GM19452 (cell line): ENCODE data around the gene SLF2.
"Not testable (repeated sequence)": the region's sequence is repeated elsewhere in the genome, so short reads cannot be mapped to it uniquely, and the experiment has no call there.

Experiments used
- ATAC-seq: cut with Tn5 transposase; IDR thresholded peaks from one replicate; pipeline ENCODE4 v1.9.1; 2021; ENCODE audit not compliant: unreplicated experiment

SLF2 gene

DNA sequence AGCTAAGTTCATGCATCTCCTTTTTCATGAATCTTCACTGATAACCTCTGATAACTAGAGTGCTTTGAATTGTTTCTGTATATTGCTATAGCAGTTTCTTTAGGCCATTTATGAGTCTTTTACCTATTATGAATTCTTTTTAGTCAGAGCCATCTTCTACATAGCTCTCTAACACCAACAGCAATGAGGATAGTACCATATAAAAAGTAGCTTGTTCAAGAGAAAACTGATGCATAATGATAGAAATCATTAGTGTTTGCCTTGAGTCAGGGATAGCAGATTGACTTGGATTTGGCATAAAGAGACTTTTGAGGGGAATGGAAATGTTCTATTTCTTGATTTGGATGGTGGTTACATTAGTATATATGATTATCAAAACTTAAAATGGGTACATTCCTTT, 30.7 kb downstream of the SLF2 start:
- ATAC-seq = no peak

DNA sequence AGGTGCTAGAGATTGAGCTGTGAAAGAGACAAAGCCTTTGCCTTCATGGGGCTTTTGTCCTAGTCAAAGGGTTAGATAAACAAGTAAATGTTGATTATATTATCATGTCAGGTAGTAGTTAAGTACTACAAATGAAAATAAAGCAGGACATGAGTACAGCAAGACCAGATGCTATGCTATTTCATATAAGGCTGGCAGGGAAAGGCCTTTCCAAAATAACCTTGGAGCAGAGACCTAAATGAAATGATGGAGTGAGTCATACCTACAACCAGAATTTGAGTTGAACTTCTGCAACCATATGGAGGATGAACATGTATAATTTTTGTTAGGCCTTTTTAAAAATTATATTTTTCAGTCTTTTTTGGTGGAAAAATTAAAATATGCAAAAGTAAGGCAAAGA, 33.0 kb downstream of the SLF2 start:
- no peak for ATAC-seq

DNA sequence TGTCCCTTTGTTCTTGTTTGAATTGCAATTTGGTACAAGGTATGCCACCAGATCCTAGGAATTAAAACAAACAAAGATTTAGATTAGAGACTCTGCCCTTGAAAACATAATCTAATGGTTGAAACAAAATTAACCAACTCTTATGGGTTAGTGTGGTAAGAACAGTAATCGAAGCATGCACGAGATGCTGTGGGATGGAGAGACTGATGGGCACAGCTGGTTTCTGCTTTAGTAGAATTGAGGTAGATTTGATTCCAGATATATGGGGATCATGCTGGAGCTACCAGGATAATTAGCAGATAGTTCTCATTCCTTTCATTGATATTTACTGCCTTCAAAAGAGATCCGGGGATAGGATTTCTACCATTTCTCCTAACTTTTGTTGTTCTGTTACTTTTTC, 36.2 kb downstream of the SLF2 start:
- no peak for ATAC-seq

DNA sequence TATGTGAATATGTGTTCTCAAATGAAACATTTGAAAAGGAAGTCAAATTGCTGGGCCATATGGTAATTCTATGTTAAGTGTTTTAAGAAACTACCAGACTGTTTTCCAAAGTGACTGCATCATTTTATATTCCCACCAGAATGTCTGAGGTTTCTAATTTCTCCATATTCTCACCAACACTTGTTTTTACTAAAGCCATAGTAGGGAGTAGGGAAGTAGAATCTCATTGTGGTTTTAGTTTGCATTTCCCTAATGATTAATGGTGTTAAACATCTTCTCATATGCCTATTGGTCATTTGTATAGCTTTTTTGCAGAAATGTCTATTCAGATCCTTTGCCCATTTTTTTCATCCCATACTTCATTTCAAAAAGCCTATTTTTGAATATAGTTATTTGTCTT, 47.5 kb downstream of the SLF2 start:
- no peak for ATAC-seq

DNA sequence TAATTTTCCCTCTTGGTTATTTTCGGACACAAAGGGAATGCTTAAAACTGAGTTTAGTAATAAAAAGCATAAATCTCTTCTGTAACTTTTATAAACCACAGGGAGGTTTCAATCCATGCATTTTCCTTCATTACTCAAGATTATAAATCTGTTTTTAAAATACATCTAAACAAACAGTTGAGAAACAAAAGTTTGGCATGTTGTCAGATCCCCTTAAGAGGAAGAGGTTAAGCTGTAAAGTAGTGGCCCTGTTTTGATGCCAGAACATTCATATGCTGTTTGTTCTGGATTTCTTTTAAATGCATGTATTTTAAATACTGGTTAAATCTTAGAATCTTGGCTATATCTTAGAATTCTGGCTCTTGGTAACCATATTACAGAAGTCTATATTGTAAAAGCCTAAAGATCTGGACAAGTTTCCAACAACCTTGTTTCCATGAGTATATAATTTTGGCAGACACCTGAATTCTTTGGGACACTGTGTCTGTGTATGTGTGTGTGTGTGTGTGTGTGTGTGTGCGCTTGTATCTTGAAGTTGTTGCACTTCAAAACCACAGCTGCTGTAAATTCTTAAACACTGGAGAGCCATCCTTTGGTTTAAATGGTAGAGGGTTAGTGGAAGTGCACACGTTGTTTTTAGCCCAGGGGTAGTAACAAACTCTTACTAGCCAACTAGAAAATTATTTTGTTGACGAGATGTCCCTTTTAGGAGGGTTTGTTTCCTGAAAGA, 49.8 kb downstream of the SLF2 start:
- ATAC-seq = no peak

DNA sequence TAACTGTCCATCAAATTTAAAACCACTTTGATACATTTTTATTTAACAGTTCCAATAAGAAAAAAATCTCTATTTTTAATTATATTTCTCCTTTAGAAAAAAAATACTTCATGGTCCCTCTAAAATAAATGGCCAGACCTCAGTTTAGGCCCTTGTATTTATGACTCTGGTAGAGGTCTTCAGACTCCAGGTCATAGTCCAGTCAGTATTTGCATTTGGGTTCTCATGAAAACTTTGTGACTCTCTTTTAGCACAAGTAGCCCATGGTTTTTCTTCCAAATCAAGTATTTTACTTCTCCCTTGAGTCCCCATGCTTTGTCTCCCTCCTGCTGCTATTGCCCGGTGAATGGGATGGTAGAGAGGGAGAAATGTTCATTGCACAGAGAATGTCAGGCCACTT, 51.1 kb downstream of the SLF2 start:
- no peak for ATAC-seq

DNA sequence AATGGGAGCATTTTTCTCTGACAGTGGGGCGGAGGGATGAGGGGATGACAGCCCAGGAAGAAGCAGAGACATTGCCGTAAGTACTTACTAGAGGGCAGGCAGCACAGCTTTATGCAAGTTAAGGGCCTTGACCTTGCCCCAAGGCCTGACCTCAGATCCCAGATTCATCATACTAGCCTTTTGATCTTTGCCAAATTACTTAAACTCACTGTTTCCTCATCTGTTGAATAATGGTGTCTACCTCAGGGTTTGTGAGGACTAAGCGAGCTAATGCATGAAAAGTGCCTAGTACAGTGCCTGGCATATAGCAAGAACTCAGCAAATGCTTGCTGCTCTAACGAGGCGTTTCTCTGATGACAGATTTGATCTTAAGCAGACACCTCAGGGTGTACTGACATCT, 53.1 kb downstream of the SLF2 start:
- no peak for ATAC-seq

DNA sequence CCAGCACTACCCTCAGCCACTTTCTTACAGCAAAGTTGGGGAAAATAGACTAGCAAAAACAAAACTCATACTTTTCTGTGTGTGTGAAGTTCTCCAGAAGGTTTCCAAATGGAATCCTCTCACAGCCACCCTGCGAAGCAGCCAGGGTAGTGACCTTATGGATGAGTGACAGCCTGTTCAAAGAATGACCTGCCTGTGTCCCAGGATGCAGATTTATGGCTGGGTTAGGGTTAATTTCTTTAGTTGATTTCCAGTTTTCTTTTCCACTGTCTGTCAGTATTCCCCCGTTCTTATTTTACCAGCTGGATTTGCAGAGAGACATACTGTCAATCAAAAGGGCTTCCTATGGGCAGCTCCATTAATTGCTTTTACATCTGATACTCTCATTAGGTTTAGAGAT, 54.1 kb downstream of the SLF2 start:
- no peak for ATAC-seq

DNA sequence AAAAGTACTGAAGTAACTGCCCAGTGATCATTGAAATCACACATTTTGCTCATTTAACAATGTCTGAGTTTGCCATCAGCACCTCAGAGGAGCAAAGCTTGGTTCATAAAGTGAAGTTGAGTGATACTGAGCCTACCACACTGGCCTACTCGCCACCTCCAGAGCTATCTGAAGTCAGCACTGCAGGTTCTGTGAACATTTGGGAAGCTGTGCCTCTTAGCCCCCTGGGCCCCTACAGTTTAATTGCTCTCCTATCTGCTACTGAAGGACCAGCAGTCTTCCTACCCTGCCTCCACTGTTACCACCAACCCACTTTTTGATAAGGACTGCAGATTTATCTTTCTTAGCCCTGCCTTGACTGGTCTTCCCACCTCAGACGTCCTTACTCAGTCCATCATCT, 54.6 kb downstream of the SLF2 start:
- no peak for ATAC-seq

DNA sequence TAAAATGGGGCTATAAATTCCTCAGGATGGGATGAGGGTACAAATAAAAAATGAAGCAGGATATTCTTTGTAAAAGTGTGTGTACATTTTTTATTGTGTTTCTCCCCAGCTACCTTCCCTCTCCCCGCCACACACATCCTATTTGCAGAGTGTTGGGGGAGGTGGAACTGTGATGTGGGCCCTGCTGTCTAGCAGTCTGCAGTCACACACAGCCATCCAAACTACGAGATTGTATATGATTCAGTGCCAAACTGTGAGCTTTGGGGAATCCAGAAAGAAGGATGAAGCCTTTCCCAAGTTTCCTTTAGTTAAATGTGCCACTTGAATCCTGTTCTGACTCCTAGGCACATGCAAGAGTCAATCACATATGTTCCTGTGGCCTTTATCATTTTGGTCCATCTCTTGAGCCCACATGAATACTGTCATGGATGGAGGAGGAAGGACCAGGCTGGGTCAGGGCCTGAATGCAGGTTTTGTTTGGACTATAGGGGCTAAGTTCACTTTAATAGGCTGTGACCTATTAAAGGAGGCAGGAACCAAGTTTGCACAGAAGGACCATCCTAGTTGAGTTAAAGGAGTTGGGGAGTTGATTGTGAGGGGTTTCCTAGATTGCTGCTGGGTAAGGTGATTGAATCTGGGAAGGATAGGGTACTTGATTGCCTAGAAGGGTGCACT, 55.4 kb downstream of the SLF2 start:
- no peak for ATAC-seq

DNA sequence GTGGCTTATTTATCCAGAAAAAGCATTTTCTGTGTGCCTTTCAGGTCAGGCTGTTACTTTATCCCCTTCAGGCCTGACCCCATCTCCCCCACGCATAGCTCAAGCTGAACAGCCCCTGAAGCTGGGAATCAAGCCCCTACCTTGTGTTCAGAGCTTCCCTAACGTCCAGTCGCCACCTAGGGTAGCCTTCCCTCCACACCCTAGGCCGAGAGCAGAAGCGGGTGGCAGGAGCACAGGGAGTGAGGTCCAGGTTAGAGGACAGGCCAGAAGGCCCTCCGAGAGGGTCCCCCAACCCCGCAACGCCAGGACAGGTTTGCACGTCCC, 56.1 kb downstream of the SLF2 start:
- ATAC-seq = no peak

DNA sequence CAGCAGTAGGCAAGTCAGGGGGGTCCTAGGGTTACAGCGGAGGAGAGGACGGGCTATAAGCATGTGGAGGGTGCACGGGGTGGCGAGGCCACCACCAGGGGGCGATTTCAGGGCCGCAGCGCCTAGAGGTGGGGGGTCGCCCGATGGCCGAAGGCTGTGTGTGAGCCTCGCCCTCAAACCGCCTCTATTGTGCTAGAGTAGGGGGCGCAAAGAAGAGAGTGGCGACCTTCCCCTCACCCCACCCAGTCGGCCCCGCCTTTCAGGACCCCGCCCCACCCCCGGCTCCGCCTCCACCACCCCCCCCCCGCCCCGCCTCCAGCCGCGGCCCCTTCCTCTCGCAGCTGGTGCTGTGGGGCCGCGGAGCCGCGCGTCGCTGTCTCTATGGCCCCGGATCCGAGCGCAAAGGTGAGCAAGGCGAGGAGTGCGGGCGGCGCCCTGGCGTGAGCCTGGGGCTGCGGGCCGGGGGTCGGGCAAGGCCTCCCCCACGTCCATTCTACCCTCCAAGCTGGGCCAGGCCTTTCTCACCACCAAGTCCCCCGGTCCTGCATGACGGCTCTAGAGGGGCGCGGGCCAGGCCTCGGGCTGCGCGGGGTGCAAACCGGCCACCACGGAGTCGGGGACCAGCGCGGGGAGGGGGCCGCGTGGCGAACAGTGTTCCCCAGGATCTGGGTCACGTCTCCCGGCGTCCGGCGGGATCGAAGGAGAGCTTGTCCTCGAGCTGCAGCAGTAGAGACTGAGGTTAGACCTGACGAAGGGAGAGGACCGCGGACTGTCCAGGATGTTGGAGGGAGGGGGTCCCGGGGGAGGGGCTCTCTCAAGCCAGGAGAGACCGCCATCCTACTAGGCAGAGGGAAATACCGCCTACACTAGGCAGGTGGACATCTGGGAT, 56.7 kb downstream of the SLF2 start, which contains the start of gene SEMA4G:
Gene SEMA4G (plus strand): TSS at position 318 of the 889 bp plus-strand sequence. CDS start 3,409 bp downstream, outside the sequence.
- no peak for ATAC-seq

DNA sequence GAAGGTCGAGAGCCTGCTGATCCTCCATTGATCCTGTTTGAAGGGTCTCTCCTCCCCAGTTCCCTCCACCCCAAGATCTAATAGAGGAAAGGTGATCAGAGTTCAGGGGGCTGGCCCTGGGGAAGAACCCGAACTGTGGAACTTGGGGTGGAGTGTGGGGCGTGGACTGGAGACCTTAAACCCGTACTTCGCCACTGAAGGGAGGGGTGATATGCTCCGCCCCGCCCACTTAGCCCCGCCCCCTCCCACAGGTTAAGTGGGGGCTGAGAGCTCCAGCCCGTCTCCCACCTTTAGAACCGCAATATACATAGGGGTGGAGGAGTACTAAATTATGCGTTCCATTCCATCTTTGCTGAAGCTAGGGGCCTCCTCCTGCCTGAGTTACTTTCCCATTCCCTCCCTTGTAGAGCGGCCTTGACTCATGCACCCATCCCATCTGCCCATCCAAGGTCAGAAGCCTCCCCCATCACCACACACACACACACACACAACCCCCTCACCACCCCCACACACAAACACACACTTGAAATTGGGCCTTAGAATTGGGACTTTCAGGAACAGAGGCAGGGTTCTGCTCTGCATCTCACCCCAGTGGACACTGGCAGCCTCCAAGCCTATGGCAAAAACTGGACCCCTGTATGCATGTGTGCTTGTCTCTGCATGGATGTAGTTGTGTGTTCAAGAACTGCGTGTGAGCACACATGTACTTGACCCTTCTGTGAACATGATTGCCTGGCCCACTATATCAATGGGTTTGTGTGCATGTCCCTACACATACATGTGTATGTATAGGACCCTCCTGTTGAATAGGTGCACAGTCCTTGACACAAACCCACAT, 57.5 kb downstream of the SLF2 start:
- no peak for ATAC-seq

DNA sequence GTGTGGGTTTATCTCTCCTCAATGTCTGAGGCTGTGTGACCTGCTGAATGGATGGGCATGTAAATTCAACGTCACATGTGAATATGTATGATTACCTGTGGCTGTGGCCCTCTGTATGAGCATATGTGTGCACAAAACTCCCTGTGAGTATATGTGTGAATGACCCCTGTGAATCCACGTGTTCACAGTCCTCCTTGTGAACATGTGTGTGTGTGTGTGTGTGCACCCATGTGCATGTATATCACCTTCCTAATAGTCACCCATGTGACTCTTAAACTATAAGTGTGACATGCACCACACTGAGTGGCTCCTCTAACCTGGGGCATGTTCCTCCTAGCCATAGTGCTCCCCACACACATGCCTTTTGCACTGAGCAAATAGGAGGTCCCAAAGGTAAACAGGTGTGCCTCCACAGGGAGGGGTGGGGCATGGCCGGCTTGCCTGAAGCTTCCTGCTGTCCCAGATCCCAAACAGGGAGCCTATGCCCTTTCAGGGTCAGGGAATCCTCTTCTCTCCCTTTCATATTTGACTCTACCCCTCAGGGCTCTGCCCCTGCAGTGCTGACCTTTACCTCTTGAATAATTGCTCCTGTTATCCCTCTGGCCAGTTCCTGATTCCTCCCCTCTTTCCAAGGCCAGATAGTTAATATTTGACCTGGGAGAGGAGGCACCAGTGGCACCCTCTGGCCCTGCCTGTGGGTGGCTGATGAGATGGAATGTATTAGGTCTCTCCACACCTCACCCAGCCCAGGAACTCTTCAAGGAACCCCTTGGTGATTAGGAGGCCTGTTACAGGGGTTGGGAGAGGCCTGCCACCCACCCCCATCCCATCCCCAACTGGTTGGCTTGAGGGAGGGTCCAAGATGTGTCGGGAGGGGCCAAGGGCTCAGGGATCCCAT, 58.4 kb downstream of the SLF2 start:
- ATAC-seq = no peak

DNA sequence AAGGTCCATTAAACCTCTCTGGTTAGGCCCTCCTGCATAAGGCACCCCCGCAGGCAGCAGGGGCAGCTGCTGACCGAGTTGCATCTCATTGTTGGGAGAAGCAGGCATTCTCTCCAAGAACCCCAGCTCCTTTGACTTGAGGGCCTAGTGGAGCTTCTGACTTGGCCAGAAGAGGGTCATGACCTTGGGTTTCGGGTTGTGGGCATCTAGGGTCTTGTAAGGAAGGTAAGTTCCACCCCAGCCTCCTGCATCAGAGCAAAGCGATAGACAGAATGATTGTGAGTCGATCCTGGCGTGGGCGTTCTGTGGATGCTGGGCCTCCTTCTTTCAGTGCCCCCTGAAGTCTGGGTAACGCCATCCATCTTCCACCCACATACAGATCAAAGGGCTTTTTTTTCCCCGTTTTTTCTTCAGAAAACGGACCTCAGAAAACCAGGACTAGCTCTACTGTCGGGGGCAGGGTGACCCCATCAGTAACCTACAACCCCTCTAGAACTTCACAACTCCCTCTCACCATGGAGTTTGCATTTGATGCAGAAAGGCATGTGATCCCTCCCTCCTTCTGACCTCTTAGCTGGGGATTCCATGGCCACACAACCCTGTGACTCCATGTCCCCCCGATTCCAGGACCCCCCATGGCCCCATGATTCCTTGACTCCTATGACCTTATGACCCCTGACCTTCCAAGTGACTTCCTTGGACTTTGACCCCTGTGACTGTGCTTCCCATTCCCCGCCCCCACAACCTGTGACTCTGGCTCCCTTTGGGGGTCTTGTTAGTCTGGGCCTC, 59.5 kb downstream of the SLF2 start:
- no peak for ATAC-seq

DNA sequence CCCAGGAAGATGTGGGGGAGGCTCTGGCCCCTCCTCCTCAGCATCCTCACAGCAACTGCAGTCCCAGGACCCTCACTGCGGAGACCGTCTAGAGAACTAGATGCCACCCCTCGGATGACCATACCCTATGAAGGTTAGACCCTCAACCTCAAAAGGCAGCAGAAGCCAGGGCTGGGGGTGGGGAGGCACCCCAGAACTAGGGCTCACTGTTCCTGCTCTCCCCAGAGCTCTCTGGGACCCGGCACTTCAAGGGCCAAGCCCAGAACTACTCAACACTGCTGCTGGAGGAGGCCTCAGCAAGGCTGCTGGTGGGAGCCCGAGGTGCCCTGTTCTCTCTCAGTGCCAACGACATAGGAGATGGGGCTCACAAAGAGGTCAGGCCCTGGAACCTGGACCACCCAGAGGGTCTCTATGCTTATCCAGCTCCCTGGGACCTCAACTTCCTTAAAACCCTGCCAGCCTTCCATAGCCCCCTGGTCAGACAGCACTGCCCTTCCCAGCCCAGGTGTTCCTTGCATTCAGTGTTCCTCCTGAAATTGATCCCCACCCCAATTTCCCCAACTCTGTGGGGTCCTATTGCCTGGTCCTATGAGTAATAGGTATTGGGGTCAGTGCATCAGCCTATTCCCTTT, 60.3 kb downstream of the SLF2 start:
- ATAC-seq = no peak

DNA sequence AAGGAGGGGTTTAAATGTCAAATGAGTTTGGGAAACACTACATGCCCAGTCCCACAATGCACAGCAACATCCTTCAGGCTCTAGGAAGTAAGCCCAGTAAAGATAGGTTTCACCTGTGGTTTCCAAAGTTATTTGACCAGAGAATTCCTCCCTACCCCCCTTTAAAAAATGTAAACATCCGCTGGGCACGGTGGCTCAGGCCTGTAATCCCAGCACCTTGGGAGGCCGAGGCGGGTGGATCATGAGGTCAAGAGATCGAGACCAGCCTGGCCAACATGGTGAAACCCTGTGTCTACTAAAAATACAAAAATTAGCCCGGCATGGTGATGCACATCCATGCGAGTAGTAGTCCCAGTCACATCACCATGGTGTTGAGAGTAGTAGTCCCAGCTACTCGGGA, 62.6 kb downstream of the SLF2 start:
- not testable (repeated sequence) for ATAC-seq

DNA sequence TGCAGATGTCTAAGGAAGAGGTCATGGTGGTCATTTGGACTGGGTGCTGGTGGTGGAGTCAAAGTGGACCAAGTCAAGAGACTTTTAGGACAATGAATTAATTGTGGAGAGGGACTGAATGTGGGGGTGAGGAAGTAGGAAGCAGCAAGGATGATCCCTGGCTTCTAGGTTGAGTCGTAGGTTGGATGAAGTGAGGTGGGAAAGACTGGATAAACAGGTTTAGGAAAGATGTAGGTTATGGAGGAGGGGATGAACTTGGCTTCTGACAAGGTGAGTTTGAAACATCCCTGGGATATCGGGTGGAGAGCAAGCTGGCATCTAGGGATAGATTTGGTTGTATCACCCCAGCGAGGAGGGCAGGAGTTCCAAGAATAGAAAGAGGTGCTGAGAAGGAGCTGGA, 64.1 kb downstream of the SLF2 start:
- no peak for ATAC-seq

DNA sequence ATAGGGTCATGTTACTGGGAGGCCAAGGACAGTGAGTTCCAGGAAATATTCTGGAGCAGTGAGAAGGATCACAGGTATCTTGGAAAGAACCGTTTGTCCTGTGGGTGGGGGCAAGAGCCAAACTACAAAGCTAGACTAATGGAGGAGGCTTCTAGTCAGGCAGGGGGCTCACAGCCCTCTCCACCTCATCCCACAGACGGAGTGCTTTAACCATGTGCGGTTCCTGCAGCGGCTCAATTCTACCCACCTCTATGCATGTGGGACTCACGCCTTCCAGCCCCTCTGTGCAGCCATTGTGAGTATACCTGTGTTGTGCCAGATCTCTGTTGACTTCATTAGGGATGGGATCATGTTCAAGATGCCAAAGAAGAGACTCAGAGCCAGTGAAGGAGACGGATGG, 64.7 kb downstream of the SLF2 start:
- ATAC-seq = no peak
